Neural cell (in vitro differentiated cells): ENCODE results near the gene CTTN. TPM values are rescaled to one million over a fixed set of nuclear protein-coding genes. Genes with fewer than 3 reads are reported as not detected.

Experiments
- H2AFZ ChIP-seq: fragments of 200-600, 300-800 bp; sonication (generic), shearing (Covaris generic); 2 replicates; pipeline ENCODE4 v1.6.0; 2014; ENCODE audit warnings: low read depth, mild to moderate bottlenecking, antibody characterized with exemption, low read length, moderate library complexity
- H3F3A ChIP-seq: fragments of 200-600 bp; shearing (Covaris generic); 2 replicates; pipeline ENCODE4 v1.6.1; 2016; ENCODE audit warnings: mild to moderate bottlenecking, moderate library complexity, mixed read lengths, antibody characterized with exemption, low read length; ENCODE audit not compliant: insufficient read depth, poor library complexity, severe bottlenecking
- H3K27ac ChIP-seq: fragments of 200-600, 300-800 bp; sonication (generic), shearing (Covaris generic); 2 replicates; pipeline ENCODE4 v1.5.1; 2014; ENCODE audit warnings: mild to moderate bottlenecking, low read length, moderate library complexity
- H3K27me3 ChIP-seq: fragments of 300-800, 200-600 bp; sonication (generic), shearing (Covaris generic); 2 replicates; pipeline ENCODE4 v1.6.0; 2014; ENCODE audit warnings: mild to moderate bottlenecking, low read depth, low read length, moderate library complexity; ENCODE audit not compliant: insufficient read depth
- H3K36me3 ChIP-seq: fragments of 300-800, 200-600 bp; sonication (generic), shearing (Covaris generic); 2 replicates; pipeline ENCODE4 v1.5.1; 2014; ENCODE audit warnings: mild to moderate bottlenecking, antibody characterized with exemption, low read length, moderate library complexity; ENCODE audit not compliant: insufficient read depth
- H3K4me2 ChIP-seq: fragments of 300-800, 200-600 bp; sonication (generic), shearing (Covaris generic); 2 replicates; pipeline ENCODE4 v1.6.0; 2014; ENCODE audit warnings: mild to moderate bottlenecking, low read length
- H3K4me3 ChIP-seq: fragments of 300-800, 200-600 bp; sonication (generic), shearing (Covaris generic); 2 replicates; pipeline ENCODE4 v1.5.1; 2014; ENCODE audit warnings: mild to moderate bottlenecking, low read length, moderate library complexity
- H3K79me2 ChIP-seq: fragments of 200-600 bp; shearing (Covaris generic); replicated peaks from 2 replicates; pipeline ENCODE4 v1.6.0; 2014; ENCODE audit warnings: mild to moderate bottlenecking, low read length, moderate library complexity; ENCODE audit not compliant: insufficient read depth
- H3K9ac ChIP-seq: fragments of 300-800, 200-600 bp; sonication (generic), shearing (Covaris generic); 2 replicates; pipeline ENCODE4 v1.6.1; 2016; ENCODE audit warnings: mild to moderate bottlenecking, low read length, mixed read lengths
- H3K9me2 ChIP-seq: fragments of 200-600 bp; shearing (Covaris generic); 2 replicates; pipeline ENCODE4 v1.6.1; 2016; ENCODE audit warnings: mild to moderate bottlenecking, low read length, mixed read lengths; ENCODE audit not compliant: insufficient read depth
- H3K9me3 ChIP-seq: fragments of 200-600, 300-800 bp; sonication (generic), shearing (Covaris generic); 2 replicates; pipeline ENCODE4 v1.6.1; 2016; ENCODE audit warnings: mild to moderate bottlenecking, mixed run types, low read length, moderate library complexity, mixed read lengths
- H4K20me1 ChIP-seq: fragments of 200-600 bp; shearing (Covaris generic); 2 replicates; pipeline ENCODE4 v1.6.1; 2016; ENCODE audit warnings: mild to moderate bottlenecking, mixed run types; ENCODE audit not compliant: insufficient read depth
- EP300 ChIP-seq: fragments of 450-650 bp; conservative IDR thresholded peaks from 2 replicates; pipeline ENCODE4 v1.6.1; 2014; ENCODE audit warnings: antibody characterized with exemption, mild to moderate bottlenecking, moderate library complexity; ENCODE audit not compliant: poor library complexity, severe bottlenecking
- EZH2 ChIP-seq: fragments of 200-600, 300-800 bp; shearing (Covaris generic), sonication (generic); IDR thresholded peaks from 2 replicates; pipeline ENCODE4 v1.6.1; 2014; ENCODE audit warnings: antibody characterized with exemption, low read length, borderline replicate concordance, mild to moderate bottlenecking; ENCODE audit not compliant: insufficient read depth, poor library complexity, severe bottlenecking
- MXI1 ChIP-seq: fragments of 450-650 bp; conservative IDR thresholded peaks from 2 replicates; pipeline ENCODE4 v1.6.1; 2014; ENCODE audit warnings: antibody characterized with exemption, mild to moderate bottlenecking; ENCODE audit not compliant: poor library complexity, severe bottlenecking
- POLR2AphosphoS5 ChIP-seq: IDR thresholded peaks from 2 replicates; pipeline ENCODE4 v1.6.1; 2012
- RAD21 ChIP-seq: fragments of 450-650 bp; conservative IDR thresholded peaks from 2 replicates; pipeline ENCODE4 v1.6.1; 2014; ENCODE audit warnings: antibody characterized with exemption, mild to moderate bottlenecking, moderate library complexity
- SMC3 ChIP-seq: fragments of 450-650 bp; conservative IDR thresholded peaks from 2 replicates; pipeline ENCODE4 v1.6.1; 2014; ENCODE audit warnings: antibody characterized with exemption, mild to moderate bottlenecking, moderate library complexity; ENCODE audit not compliant: poor library complexity
- TAF1 ChIP-seq: IDR thresholded peaks from 2 replicates; pipeline ENCODE4 v1.6.1; 2012; ENCODE audit warnings: low read depth
- polyA plus RNA-seq: library from polyadenylated mRNA; depleted of rRNA; stranded (reverse); fragments of >200 nt; gene quantifications from 2 replicates; pipeline ENCODE4 v1.2.3, GENCODE V29; 2014
- TF ChIP-seq, protein P1 (sequence below): fragments of 450-650 bp; IDR thresholded peaks from 2 replicates; pipeline ENCODE4 v1.5.1; 2014; ENCODE audit warnings: antibody characterized with exemption, mild to moderate bottlenecking, moderate library complexity; ENCODE audit not compliant: poor library complexity, severe bottlenecking
- TF ChIP-seq, protein P2 (sequence below): IDR thresholded peaks from 2 replicates; pipeline ENCODE4 v1.6.1; 2012; ENCODE audit warnings: borderline replicate concordance

CTTN gene
- polyA plus RNA-seq, 1 donor from 2014 or later: 220 TPM

DNA sequence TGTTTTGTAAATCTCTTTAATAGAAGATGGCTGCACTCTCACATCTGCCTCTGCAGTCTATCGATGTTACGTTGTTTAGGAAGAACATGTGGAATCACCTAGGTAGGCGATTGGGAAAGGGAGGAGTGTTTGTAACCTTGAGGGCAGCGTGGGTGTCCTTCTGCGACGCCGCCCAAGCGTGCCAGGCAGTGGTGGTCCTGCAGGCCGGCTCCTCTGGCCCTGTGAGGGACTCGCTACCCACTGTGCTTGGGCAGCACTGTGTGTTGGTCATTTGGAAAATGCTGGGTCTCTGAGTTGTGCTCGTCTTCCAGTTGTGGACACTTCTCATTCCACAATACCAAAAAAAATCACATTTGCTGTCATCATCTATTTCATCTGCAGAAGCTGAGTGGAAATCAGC lies 29.1 kb downstream of the CTTN start:
- Histone ChIP-seq H3K9me3 (no peaks in the 10 kb centered on the region), H3K79me2 (no peaks in the 10 kb centered on the region), H3K9me2 (no peaks in the 10 kb centered on the region), H3K4me2 (no peak overlapping the region), H3K36me3 (peaks cover 7% of the 10 kb centered on the region), H3K27me3 (no peaks in the 10 kb centered on the region), H3K9ac (no peak overlapping the region), H3K4me3 (no peak overlapping the region), H3K27ac (no peak overlapping the region), H3F3A (no peaks in the 10 kb centered on the region), H4K20me1 (no peaks in the 10 kb centered on the region), H2AFZ (no peak overlapping the region)
- TF ChIP-seq EZH2 (no peak), TAF1 (no peak), SMC3 (no peak), RAD21 (no peak), MXI1 (no peak)
- TF ChIP-seq, protein P1, sequence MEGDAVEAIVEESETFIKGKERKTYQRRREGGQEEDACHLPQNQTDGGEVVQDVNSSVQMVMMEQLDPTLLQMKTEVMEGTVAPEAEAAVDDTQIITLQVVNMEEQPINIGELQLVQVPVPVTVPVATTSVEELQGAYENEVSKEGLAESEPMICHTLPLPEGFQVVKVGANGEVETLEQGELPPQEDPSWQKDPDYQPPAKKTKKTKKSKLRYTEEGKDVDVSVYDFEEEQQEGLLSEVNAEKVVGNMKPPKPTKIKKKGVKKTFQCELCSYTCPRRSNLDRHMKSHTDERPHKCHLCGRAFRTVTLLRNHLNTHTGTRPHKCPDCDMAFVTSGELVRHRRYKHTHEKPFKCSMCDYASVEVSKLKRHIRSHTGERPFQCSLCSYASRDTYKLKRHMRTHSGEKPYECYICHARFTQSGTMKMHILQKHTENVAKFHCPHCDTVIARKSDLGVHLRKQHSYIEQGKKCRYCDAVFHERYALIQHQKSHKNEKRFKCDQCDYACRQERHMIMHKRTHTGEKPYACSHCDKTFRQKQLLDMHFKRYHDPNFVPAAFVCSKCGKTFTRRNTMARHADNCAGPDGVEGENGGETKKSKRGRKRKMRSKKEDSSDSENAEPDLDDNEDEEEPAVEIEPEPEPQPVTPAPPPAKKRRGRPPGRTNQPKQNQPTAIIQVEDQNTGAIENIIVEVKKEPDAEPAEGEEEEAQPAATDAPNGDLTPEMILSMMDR: no peak

DNA sequence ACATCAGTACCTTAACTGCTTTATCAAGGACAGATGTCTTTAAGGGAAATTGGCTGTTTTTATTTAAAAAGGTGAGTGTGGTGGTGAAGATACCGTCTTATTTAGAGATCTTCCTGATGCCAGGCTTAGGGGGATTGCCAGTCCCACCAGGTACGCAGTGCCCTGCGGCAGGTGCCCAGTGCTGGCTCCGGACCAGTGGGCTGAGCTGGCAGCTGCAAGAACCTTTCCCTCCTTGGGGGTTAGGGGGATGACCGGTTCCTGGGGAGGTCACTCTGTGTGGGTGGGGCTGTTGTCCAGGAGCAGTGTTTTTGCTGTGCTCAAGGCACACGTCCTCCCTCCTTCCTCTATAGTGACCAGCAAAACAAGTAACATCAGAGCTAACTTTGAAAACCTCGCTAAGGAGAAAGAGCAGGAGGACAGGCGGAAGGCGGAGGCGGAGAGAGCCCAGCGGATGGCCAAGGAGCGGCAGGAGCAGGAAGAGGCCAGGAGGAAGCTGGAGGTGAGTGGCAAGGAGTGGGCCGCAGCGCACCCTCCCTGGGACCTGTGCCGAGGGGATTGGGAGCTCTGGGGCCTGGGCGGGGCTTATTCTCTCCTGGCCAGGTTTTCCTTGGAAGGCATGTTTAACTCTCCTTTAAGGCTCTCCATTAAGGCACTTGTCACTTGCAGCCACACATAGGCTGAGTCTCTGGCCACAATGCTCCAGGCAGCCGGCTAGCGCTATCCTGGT lies 30.5 kb downstream of the CTTN start:
- no peaks in the 10 kb centered on the region for H3K27me3 ChIP-seq
- no peak overlapping the region for H3K27ac ChIP-seq
- no peaks in the 10 kb centered on the region for H3K79me2 ChIP-seq
- H4K20me1 ChIP-seq: no peaks in the 10 kb centered on the region
- H3K4me2 ChIP-seq: no peak overlapping the region
- H3K9ac ChIP-seq: no peak overlapping the region
- H3K36me3 ChIP-seq: peaks cover 7% of the 10 kb centered on the region
- no peaks in the 10 kb centered on the region for H3K9me2 ChIP-seq
- TF ChIP-seq TAF1: no peak
- no peak for TF ChIP-seq RAD21
- TF ChIP-seq, protein P1: no peak
- TF ChIP-seq, protein P2, sequence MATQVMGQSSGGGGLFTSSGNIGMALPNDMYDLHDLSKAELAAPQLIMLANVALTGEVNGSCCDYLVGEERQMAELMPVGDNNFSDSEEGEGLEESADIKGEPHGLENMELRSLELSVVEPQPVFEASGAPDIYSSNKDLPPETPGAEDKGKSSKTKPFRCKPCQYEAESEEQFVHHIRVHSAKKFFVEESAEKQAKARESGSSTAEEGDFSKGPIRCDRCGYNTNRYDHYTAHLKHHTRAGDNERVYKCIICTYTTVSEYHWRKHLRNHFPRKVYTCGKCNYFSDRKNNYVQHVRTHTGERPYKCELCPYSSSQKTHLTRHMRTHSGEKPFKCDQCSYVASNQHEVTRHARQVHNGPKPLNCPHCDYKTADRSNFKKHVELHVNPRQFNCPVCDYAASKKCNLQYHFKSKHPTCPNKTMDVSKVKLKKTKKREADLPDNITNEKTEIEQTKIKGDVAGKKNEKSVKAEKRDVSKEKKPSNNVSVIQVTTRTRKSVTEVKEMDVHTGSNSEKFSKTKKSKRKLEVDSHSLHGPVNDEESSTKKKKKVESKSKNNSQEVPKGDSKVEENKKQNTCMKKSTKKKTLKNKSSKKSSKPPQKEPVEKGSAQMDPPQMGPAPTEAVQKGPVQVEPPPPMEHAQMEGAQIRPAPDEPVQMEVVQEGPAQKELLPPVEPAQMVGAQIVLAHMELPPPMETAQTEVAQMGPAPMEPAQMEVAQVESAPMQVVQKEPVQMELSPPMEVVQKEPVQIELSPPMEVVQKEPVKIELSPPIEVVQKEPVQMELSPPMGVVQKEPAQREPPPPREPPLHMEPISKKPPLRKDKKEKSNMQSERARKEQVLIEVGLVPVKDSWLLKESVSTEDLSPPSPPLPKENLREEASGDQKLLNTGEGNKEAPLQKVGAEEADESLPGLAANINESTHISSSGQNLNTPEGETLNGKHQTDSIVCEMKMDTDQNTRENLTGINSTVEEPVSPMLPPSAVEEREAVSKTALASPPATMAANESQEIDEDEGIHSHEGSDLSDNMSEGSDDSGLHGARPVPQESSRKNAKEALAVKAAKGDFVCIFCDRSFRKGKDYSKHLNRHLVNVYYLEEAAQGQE: no peak
- TF ChIP-seq EZH2: no peak
- no peak for TF ChIP-seq MXI1
- no peak for TF ChIP-seq EP300
- no peak for TF ChIP-seq POLR2AphosphoS5
- no peak for TF ChIP-seq SMC3
- no peaks in the 10 kb centered on the region for H3K9me3 ChIP-seq
- no peak overlapping the region for H3K4me3 ChIP-seq
- no peak overlapping the region for H2AFZ ChIP-seq
- H3F3A ChIP-seq: no peaks in the 10 kb centered on the region
